ENCODE measurements around the gene SLC38A3.

SLC38A3 gene

GRCh38 chr3:50269977-50270413 lies 64.9 kb downstream of the SLC38A3 start:
- DNase-seq, result no peak

- no peak for DNase-seq
These were observed 65.6 kb downstream of the SLC38A3 start for GRCh38 chr3:50270422-50271224.
